Adrenal gland (tissue), 5 donors: ENCODE measurements around the gene SYT2.

Experiments
- POLR2A ChIP-seq, 2 donors: fragments of 450-650 bp; IDR thresholded peaks; one replicate each; pipeline ENCODE4 v1.6.1; 2017; ENCODE audit warnings: antibody characterized with exemption in 2 of 2, mild to moderate bottlenecking in 2 of 2, moderate library complexity in 1 of 2
- TF ChIP-seq, protein P1 (sequence below), 6 experiments: fragments of 450-650 bp in 4 of 6; fragments of 200-600 bp in 2 of 6; sonication (generic) in 1 of 6; IDR thresholded peaks; 1 replicate in 5 of 6; 2 replicates in 1 of 6; pipeline versions ENCODE4 v1.5.1 to v1.8.0; 2016 to 2021; ENCODE audit warnings: antibody characterized with exemption in 6 of 6, mild to moderate bottlenecking in 2 of 6, moderate library complexity in 1 of 6
- donor health status: DM: no; HTN: no; CAD: no.

DNA sequence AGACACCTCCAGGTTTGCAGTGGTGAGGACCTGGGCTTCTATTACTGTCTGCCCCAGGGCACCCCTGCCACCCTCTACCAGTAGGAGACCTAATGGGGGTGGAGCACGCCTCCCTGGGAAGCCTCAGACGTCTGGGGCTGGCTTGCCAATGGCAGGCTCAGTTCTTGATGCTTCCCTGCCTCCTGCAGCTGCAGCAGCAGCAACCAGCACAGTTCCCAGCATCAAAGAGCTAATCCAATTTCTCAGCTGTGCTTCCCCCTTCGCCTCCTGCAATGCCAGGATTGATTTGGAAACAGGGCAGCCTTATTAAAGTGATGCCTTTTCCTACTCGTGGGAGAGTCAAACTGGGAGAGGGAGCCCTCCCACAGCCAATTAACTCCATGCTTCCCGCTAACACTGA lies 8.2 kb downstream of the SYT2 start:
- TF ChIP-seq, protein P1, sequence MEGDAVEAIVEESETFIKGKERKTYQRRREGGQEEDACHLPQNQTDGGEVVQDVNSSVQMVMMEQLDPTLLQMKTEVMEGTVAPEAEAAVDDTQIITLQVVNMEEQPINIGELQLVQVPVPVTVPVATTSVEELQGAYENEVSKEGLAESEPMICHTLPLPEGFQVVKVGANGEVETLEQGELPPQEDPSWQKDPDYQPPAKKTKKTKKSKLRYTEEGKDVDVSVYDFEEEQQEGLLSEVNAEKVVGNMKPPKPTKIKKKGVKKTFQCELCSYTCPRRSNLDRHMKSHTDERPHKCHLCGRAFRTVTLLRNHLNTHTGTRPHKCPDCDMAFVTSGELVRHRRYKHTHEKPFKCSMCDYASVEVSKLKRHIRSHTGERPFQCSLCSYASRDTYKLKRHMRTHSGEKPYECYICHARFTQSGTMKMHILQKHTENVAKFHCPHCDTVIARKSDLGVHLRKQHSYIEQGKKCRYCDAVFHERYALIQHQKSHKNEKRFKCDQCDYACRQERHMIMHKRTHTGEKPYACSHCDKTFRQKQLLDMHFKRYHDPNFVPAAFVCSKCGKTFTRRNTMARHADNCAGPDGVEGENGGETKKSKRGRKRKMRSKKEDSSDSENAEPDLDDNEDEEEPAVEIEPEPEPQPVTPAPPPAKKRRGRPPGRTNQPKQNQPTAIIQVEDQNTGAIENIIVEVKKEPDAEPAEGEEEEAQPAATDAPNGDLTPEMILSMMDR (IDR thresholded peaks at IDR 0.05): no peak
- no peak for TF ChIP-seq POLR2A (IDR thresholded peaks at IDR 0.05)
